ENCODE measurements around the gene HCN2.

Gene HCN2

GRCh38 chr19:660793-661426, 71.2 kb downstream of the HCN2 start:
- no peak for DNase-seq

GRCh38 chr19:661427-662196, 71.9 kb downstream of the HCN2 start:
- DNase-seq: no peak

GRCh38 chr19:662207-662961, 72.7 kb downstream of the HCN2 start:
- DNase-seq: no peak

GRCh38 chr19:662962-663681, 73.4 kb downstream of the HCN2 start, which contains the start of gene RNF126:
Gene RNF126, minus strand, starts transcription at chr19:663214. Its CDS starts 93 bp downstream, at chr19:663121.
- peak; percentile 64 for DNase-seq

- no peak for DNase-seq
Measured at GRCh38 chr19:663682-664117, 74.0 kb downstream of the HCN2 start.

GRCh38 chr19:664913-665443, 75.3 kb downstream of the HCN2 start:
- peak; percentile 63 for DNase-seq

Measured in NCI-H510A treated with DMSO at 0.1 percent for 48 hours (cell line).